ENCODE measurements around the gene INO80D. TPM values are rescaled to one million over a fixed set of nuclear protein-coding genes. Genes with fewer than 3 reads are reported as not detected.
A peak's percentile ranks its signal among the peaks of the same experiment; 100 is the strongest.

The INO80D gene
- total and polyA plus RNA-seq, 2 of the 13 experiments (the other 11 are each of a cell fraction or from before 2014, with no cell fraction given), result 7.6 to 7.9 TPM

- TF ChIP-seq E2F2 (CRISPR knock-in tag; IDR thresholded peaks at IDR 0.05; ENCODE audit: borderline replicate concordance) (no peak), ZNF20 (CRISPR knock-in tag; IDR thresholded peaks at IDR 0.05) (no peak), ZBTB1 (CRISPR knock-in tag; IDR thresholded peaks at IDR 0.05; ENCODE audit: borderline replicate concordance) (no peak), ZNF792 (CRISPR knock-in tag; IDR thresholded peaks at IDR 0.05) (peak; percentile 44; the same call in 1 of the 2 replicates), CAMTA2 (CRISPR knock-in tag; IDR thresholded peaks at IDR 0.05; ENCODE audit: borderline replicate concordance) (no peak), AHR (CRISPR knock-in tag; IDR thresholded peaks at IDR 0.05) (no peak), ATF5 (CRISPR knock-in tag; IDR thresholded peaks at IDR 0.05; ENCODE audit: low read depth) (no peak), ETS1 (CRISPR knock-in tag; IDR thresholded peaks at IDR 0.05) (no peak), IKZF5 (CRISPR knock-in tag; IDR thresholded peaks at IDR 0.05) (no peak; the same call in 1 of the 2 replicates), ZNF619 (CRISPR knock-in tag; IDR thresholded peaks at IDR 0.05) (no peak), ZNF331 (CRISPR knock-in tag; IDR thresholded peaks at IDR 0.05) (peak; percentile 68; the same call in 1 of the 2 replicates), RXRB (CRISPR knock-in tag; IDR thresholded peaks at IDR 0.05; ENCODE audit: borderline replicate concordance) (peak; percentile 79), MTF1 (CRISPR knock-in tag; IDR thresholded peaks at IDR 0.05) (no peak), ZNF432 (CRISPR knock-in tag; IDR thresholded peaks at IDR 0.05; ENCODE audit: borderline replicate concordance) (no peak), ZNF770 (CRISPR knock-in tag; IDR thresholded peaks at IDR 0.05) (0 out of 2 replicates have a peak, but pooled peaks have one; percentile 28), AGO2 (optimal IDR thresholded peaks at IDR 0.05; ENCODE audit: low read depth, low read length) (no peak), SATB2 (CRISPR knock-in tag; IDR thresholded peaks at IDR 0.05) (no peak), AKAP8 (CRISPR knock-in tag; IDR thresholded peaks at IDR 0.05) (no peak), KDM2A (CRISPR knock-in tag; IDR thresholded peaks at IDR 0.05; ENCODE audit: borderline replicate concordance, low read depth) (no peak; the same call in 1 of the 2 replicates), GTF2F1 (IDR thresholded peaks at IDR 0.05; ENCODE audit: low read length) (no peak), ZNF354B (CRISPR knock-in tag; IDR thresholded peaks at IDR 0.05) (no peak), ARHGAP35 (CRISPR knock-in tag; IDR thresholded peaks at IDR 0.05; ENCODE audit: borderline replicate concordance) (no peak)
These were observed 96.5 kb downstream of the INO80D start (continued) for GRCh38 chr2:205989271-205990071.

All from HepG2 (cell line).